ENCODE data around the gene EHMT2. TPM values are rescaled to one million over a fixed set of nuclear protein-coding genes. Genes with fewer than 3 reads are reported as not detected.
A peak's percentile ranks its signal among the peaks of the same experiment; 100 is the strongest.

EHMT2 gene
- total RNA-seq, 1 experiment from 2014 or later, result 65.7 TPM

DNA sequence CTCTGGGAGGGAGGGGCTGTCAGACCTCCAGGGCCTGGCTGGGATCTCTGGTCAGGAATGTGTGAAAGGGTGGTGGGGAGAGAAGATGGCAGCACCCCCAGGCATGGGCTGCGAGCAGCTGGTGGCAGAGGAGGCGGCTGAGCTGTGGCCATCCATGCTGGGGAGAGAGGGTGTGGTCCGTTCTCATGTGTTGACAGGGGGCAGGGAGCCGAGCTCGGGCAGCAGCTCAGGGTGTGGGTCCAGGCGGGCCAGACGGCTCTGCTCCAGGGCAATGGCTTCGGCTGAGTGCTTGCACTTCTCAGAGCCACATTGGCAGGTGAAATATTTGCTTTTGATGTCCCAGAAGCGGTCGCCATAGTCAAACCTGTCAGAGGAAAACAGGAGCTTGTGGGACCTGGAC lies 17.6 kb downstream of the EHMT2 start:
- BruUV-seq (replicated peaks), result TSS peak; percentile 87
- no peaks in the 10 kb centered on the region for H3K9me3 Mint-ChIP-seq (ENCODE audit: unreplicated experiment)
- no peak for DNase-seq
- no peak overlapping the region for H3K4me3 ChIP-seq (ENCODE audit: low read depth, low read length)
- no peaks in the 10 kb centered on the region for H3K27me3 Mint-ChIP-seq (ENCODE audit: insufficient read depth, unreplicated experiment)
- H3K4me3 Mint-ChIP-seq (ENCODE audit: unreplicated experiment), result no peak overlapping the region
- H3K4me1 Mint-ChIP-seq (ENCODE audit: low read depth, unreplicated experiment), result peaks cover 8% of the 10 kb centered on the region
- ChIA-PET POLR2A (interaction anchor here (0.5 kb wide), 1 partner anchor 16 kb away, joined by 3 read pairs; no protein-coding TSS in a partner anchor), CTCF (interaction anchor here (0.6 to 1.2 kb wide), 2 partner anchors 12 to 17 kb away, joined by 3 to 4 read pairs; partner anchors contain the start of gene NEU1)
- TF ChIP-seq, protein P1, sequence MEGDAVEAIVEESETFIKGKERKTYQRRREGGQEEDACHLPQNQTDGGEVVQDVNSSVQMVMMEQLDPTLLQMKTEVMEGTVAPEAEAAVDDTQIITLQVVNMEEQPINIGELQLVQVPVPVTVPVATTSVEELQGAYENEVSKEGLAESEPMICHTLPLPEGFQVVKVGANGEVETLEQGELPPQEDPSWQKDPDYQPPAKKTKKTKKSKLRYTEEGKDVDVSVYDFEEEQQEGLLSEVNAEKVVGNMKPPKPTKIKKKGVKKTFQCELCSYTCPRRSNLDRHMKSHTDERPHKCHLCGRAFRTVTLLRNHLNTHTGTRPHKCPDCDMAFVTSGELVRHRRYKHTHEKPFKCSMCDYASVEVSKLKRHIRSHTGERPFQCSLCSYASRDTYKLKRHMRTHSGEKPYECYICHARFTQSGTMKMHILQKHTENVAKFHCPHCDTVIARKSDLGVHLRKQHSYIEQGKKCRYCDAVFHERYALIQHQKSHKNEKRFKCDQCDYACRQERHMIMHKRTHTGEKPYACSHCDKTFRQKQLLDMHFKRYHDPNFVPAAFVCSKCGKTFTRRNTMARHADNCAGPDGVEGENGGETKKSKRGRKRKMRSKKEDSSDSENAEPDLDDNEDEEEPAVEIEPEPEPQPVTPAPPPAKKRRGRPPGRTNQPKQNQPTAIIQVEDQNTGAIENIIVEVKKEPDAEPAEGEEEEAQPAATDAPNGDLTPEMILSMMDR (IDR thresholded peaks at IDR 0.05; ENCODE audit: insufficient read depth in 1 of 2, low read depth in 1 of 2, low read length in 1 of 2, severe bottlenecking in 1 of 2, unreplicated experiment in 1 of 2), result no peak
- no peaks in the 10 kb centered on the region for H3K27me3 ChIP-seq (replicated peaks; ENCODE audit: control insufficient read depth, insufficient read depth, low read length)
- intact Hi-C loops (cut with micrococcal nuclease; ENCODE audit: unreplicated experiment), result no loop called here
- peaks cover 25% of the 10 kb centered on the region for H3K36me3 Mint-ChIP-seq (ENCODE audit: insufficient read depth, unreplicated experiment)
- no peaks in the 10 kb centered on the region for H3K9me3 ChIP-seq
- no peak overlapping the region for H3K27ac Mint-ChIP-seq (ENCODE audit: unreplicated experiment)
- peaks cover 15% of the 10 kb centered on the region; the same call in 1 of the 2 replicates for H3K4me1 ChIP-seq
- H3K36me3 ChIP-seq (ENCODE audit: control insufficient read depth, insufficient read depth, low read length), result no peaks in the 10 kb centered on the region; the same call in none of the 2 replicates

DNA sequence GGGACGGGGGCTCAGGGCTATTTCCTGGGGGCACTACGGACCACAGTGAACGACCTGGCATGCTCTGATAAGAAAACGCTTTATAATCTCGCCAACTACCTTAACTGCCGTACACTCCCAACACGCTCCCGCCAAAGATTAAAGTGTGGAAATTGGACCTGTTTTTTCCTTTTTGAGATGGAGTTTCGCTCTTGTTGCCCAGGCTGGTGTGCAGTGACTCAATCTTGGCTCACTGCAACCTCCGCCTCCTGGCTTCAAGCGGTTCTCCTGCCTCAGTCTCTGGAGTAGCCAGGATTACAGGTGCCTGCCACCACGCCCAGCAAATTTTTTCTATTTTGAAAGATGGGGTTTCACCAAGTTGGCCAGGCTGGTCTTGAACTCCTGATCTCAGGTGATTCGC lies 18.4 kb downstream of the EHMT2 start:
- no peaks in the 10 kb centered on the region; the same call in 1 of the 2 replicates for H3K36me3 ChIP-seq (ENCODE audit: control insufficient read depth, insufficient read depth, low read length)
- H3K27ac Mint-ChIP-seq (ENCODE audit: unreplicated experiment), result no peak overlapping the region
- H3K36me3 Mint-ChIP-seq (ENCODE audit: insufficient read depth, unreplicated experiment), result peaks cover 25% of the 10 kb centered on the region
- H3K4me1 Mint-ChIP-seq (ENCODE audit: low read depth, unreplicated experiment), result peaks cover 8% of the 10 kb centered on the region
- POLR2A ChIA-PET, result no interaction called here
- no peaks in the 10 kb centered on the region for H3K9me3 ChIP-seq
- no peak for DNase-seq
- H3K4me3 Mint-ChIP-seq (ENCODE audit: unreplicated experiment), result no peak overlapping the region
- H3K9me3 Mint-ChIP-seq (ENCODE audit: unreplicated experiment), result no peaks in the 10 kb centered on the region
- CTCF ChIA-PET, result no interaction called here
- intact Hi-C loops (cut with micrococcal nuclease; ENCODE audit: unreplicated experiment), result no loop called here
- no peaks in the 10 kb centered on the region for H3K27me3 ChIP-seq (replicated peaks; ENCODE audit: control insufficient read depth, insufficient read depth, low read length)
- TF ChIP-seq, protein P1 (IDR thresholded peaks at IDR 0.05; ENCODE audit: insufficient read depth in 1 of 2, low read depth in 1 of 2, low read length in 1 of 2, severe bottlenecking in 1 of 2, unreplicated experiment in 1 of 2), result no peak
- no peaks in the 10 kb centered on the region for H3K27me3 Mint-ChIP-seq (ENCODE audit: insufficient read depth, unreplicated experiment)
- BruUV-seq (replicated peaks), result no TSS peak
- H3K4me3 ChIP-seq (ENCODE audit: low read depth, low read length), result no peak overlapping the region
- peaks cover 15% of the 10 kb centered on the region; the same call in 1 of the 2 replicates for H3K4me1 ChIP-seq

DNA sequence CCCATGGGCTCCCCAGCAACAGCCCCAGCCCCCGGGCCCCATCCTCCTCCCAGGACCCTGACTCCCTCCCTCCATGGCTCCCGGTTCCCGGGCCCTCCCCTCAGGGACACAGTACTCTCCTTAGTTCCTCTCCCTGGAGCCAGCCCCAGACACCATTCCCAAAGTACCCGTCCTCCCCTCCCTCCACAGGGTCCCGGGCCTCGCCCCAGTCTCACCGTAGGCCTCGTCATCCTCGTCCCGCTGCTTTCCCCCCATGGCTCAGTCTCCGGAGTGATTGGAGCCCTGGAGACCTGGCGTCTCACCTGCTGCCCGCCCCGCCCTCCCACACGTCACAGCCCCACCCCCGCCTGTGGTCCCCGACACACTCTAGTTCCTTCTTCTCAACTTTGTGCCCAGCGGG lies 18.8 kb downstream of the EHMT2 start, which contains the start of gene SLC44A4:
SLC44A4 (minus strand) TSS at position 272 of the 400 bp plus-strand sequence; CDS start at position 255, 17 bp downstream.
- peak within 1 kb of the TSS; percentile 84 for H3K27ac Mint-ChIP-seq (ENCODE audit: unreplicated experiment)
- no peaks in the 10 kb centered on the region for H3K9me3 Mint-ChIP-seq (ENCODE audit: unreplicated experiment)
- no peak within 1 kb of the TSS for H3K4me3 Mint-ChIP-seq (ENCODE audit: unreplicated experiment)
- no peaks in the 10 kb centered on the region; the same call in 1 of the 2 replicates for H3K36me3 ChIP-seq (ENCODE audit: control insufficient read depth, insufficient read depth, low read length)
- TF ChIP-seq, protein P1 (IDR thresholded peaks at IDR 0.05; ENCODE audit: insufficient read depth in 1 of 2, low read depth in 1 of 2, low read length in 1 of 2, severe bottlenecking in 1 of 2, unreplicated experiment in 1 of 2), result no peak
- peaks cover 25% of the 10 kb centered on the region for H3K36me3 Mint-ChIP-seq (ENCODE audit: insufficient read depth, unreplicated experiment)
- H3K4me3 ChIP-seq (ENCODE audit: low read depth, low read length), result no peak within 1 kb of the TSS
- H3K9me3 ChIP-seq, result no peaks in the 10 kb centered on the region
- no peaks in the 10 kb centered on the region for H3K27me3 Mint-ChIP-seq (ENCODE audit: insufficient read depth, unreplicated experiment)
- ChIA-PET CTCF (no interaction called here), POLR2A (no interaction called here)
- no peak for DNase-seq
- peaks cover 8% of the 10 kb centered on the region for H3K4me1 Mint-ChIP-seq (ENCODE audit: low read depth, unreplicated experiment)
- BruUV-seq (replicated peaks), result no TSS peak
- H3K4me1 ChIP-seq, result peaks cover 15% of the 10 kb centered on the region; the same call in 1 of the 2 replicates
- H3K27me3 ChIP-seq (replicated peaks; ENCODE audit: control insufficient read depth, insufficient read depth, low read length), result no peaks in the 10 kb centered on the region
- intact Hi-C loops (cut with micrococcal nuclease; ENCODE audit: unreplicated experiment), result no loop called here

All from Caco-2 (cell line).